ENCODE data around the gene CALN1. TPM values are rescaled to one million over a fixed set of nuclear protein-coding genes. Genes with fewer than 3 reads are reported as not detected.

The CALN1 gene
- total and polyA plus RNA-seq, 9 of the 15 experiments (the other 6 are each of a cell fraction or from before 2014, with no cell fraction given) = 1.4 to 7.5 (median 3.3) TPM

GRCh38 chr7:72048420-72048819 is 363.7 kb downstream of the CALN1 start (continued):
- no peak for TF ChIP-seq TCF15 (CRISPR knock-in tag; IDR thresholded peaks at IDR 0.05)
- TF ChIP-seq PCBP2 (IDR thresholded peaks at IDR 0.05; ENCODE audit: low read depth, low read length, poor library complexity, severe bottlenecking) = peak; percentile 65
- peak; percentile 71 for TF ChIP-seq ZNF512 (tag; IDR thresholded peaks at IDR 0.05)

GRCh38 chr7:72042855-72043254 is 369.3 kb downstream of the CALN1 start:
- Histone ChIP-seq H3K9me1 (ENCODE audit: control insufficient read depth, insufficient read depth, low read length) (no peaks in the 10 kb centered on the region), H3K9me3 (replicated peaks; ENCODE audit: control insufficient read depth, insufficient read depth, low read depth, low read length) (no peaks in the 10 kb centered on the region), H3K27me3 (ENCODE audit: control insufficient read depth in 2 of 2, insufficient read depth in 2 of 2, low read length in 2 of 2) (no peaks in the 10 kb centered on the region), H3K4me2 (ENCODE audit: insufficient read depth, low read length) (no peak overlapping the region), H3K9ac (ENCODE audit: insufficient read depth in 1 of 2, low read depth in 2 of 2, low read length in 2 of 2) (no peak overlapping the region), H4K20me1 (replicated peaks; ENCODE audit: control insufficient read depth, insufficient read depth, low read length) (no peaks in the 10 kb centered on the region), H3K79me2 (ENCODE audit: control insufficient read depth, insufficient read depth, low read length) (no peaks in the 10 kb centered on the region), H3K4me3 (no peak overlapping the region), H3K27ac (ENCODE audit: extremely low read depth, low read depth, low read length) (no peak overlapping the region), H3K36me3 (ENCODE audit: control insufficient read depth, insufficient read depth, low read length) (no peaks in the 10 kb centered on the region), H3K4me1 (replicated peaks in 1 of 2; ENCODE audit: control insufficient read depth in 2 of 2, insufficient read depth in 2 of 2, low read length in 2 of 2) (no peaks in the 10 kb centered on the region), H2AFZ (ENCODE audit: low read depth, low read length) (no peak overlapping the region)
- DNase-seq (ENCODE audit: extremely low read depth in 1 of 4, low spot score in 3 of 4) (no peak), FAIRE-seq (no peak), ATAC-seq (no peak)
- CTCF ChIA-PET (ENCODE audit: low intra/inter-chr PET ratio) = no interaction called here
- POLR2A ChIA-PET = no interaction called here
- in situ Hi-C loops (cut with MboI) = no loop called here
- 6% methylated on average over 3 of the region's 3 CpGs for WGBS (ENCODE audit: insufficient coverage, low coverage, missing lambda C conversion rate)
- intact Hi-C loops (cut with micrococcal nuclease) = no loop called here
- no TSS peak for BruUV-seq (replicated peaks)
- no peak for TF ChIP-seq HMGN3 (IDR thresholded peaks at IDR 0.05; ENCODE audit: borderline replicate concordance, extremely low read depth, insufficient read length, low read depth, low read length)
- TF ChIP-seq E2F3 (CRISPR knock-in tag; IDR thresholded peaks at IDR 0.05) = no peak
- TF ChIP-seq ERF (CRISPR knock-in tag; IDR thresholded peaks at IDR 0.05) = no peak
- TF ChIP-seq HBP1 (CRISPR knock-in tag; IDR thresholded peaks at IDR 0.05) = no peak
- TF ChIP-seq ZNF592 (IDR thresholded peaks at IDR 0.05) = no peak
- TF ChIP-seq TGIF2 (CRISPR knock-in tag; IDR thresholded peaks at IDR 0.05) = no peak
- no peak for TF ChIP-seq USF1 (CRISPR knock-in tag; IDR thresholded peaks at IDR 0.05)
- TF ChIP-seq ZNF79 (CRISPR knock-in tag; IDR thresholded peaks at IDR 0.05; ENCODE audit: low read depth) = no peak
- no peak for TF ChIP-seq SREBF1 (IDR thresholded peaks at IDR 0.05; ENCODE audit: borderline replicate concordance, low read depth, low read length)
